ENCODE data around the gene PRC1.
A peak's percentile ranks its signal among the peaks of the same experiment; 100 is the strongest.

Gene PRC1

DNA sequence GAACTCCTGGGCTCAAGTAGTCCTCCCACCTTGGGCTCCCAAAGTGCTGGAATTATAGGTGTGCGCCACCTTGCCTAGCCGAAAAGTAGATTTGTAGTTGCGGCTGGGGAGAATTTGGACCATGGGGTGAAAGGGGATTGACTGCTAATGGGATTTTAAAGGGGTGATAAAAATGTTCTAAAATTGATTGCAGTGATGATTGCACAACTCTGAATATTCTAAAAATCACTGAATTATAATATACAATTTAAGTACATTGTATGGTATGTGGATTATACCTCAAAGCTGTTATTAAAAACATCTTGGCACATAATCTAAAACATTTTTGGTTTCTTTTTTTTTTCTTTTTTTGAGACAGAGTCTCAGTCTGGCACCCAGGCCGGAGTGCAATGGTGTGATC lies 3.9 kb downstream of the PRC1 start:
- no peak for DNase-seq (ENCODE audit: low read depth, low spot score)

DNA sequence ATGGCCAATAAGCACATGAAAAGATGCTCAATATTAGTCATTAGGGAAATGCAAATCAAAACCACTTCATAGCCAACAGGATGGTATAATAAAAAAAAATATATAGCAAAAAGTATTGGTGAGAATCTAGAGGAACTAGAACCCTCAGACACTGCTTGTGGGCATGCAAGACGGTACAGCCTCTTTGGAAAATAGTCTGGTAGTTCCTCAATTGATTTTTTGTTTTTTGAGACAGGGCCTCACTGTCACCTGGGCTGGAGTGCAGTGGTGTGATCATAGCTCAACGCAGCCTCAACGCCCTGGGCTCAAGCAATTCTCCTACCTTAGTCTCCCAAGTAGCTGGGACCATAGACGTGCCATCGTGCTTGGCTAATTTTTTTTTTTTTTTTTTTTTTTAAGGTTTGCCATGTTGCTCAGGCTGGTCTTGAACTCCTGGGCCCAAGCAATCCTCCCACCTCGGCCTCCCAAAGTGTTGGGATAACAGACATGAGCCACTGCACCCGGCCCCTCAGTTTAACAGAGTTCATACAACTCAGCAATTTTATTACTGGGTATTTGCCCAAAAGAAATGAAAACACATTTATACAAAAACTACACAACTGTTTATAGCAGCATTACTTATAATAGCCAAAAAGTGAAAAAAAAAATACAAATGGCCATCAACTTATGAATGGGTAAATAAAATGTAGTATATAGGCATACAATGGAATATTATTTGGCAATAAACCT lies 5.1 kb downstream of the PRC1 start:
- DNase-seq (ENCODE audit: low read depth, low spot score): no peak

DNA sequence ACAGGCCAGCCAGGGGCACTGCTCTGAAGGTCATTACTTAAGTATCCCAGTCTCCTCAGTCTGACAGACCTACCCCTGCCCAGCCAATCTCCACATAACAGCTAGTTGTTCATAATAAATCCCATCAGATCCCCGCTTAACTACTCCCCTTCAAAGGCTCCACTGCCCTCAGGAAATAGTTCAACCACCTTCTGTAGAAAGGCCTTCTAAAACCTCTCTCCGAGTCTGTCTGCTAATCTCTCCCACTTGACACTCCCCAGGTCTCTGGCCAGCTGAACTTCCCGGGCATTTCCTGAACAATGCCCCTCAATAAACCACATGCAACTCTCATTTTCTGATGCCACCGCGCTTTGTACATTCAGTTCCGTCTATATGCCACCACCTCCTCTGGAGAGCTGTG lies 6.0 kb downstream of the PRC1 start:
- no peak for DNase-seq (ENCODE audit: low read depth, low spot score)

DNA sequence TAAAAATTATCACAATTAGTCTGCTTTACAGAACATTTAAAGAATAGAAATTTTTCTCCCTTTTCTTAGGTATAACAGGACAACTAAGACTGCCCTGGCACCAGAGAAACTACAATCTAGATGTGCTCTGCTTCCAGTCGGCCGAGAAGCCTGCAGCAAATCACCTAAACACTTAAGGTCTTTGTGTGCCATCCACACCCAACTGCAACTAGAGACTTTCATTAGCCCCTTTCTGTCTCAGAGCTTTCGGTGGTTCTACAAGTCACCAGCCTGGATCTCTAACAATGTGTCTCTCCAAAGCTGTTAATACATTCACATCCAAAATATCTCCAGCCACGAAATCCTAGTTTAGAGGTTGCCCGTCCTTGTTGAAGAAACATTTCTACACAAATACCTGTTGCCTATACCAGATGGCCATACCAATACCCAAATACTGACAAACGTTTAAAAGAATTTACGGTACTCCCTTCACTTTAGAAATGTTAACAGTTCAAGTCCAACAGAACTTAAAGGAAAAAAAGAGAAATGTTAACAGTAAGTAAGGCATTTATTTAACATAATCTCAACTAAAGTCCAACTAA lies 6.7 kb downstream of the PRC1 start:
- DNase-seq (ENCODE audit: low read depth, low spot score): peak; percentile 33

DNA sequence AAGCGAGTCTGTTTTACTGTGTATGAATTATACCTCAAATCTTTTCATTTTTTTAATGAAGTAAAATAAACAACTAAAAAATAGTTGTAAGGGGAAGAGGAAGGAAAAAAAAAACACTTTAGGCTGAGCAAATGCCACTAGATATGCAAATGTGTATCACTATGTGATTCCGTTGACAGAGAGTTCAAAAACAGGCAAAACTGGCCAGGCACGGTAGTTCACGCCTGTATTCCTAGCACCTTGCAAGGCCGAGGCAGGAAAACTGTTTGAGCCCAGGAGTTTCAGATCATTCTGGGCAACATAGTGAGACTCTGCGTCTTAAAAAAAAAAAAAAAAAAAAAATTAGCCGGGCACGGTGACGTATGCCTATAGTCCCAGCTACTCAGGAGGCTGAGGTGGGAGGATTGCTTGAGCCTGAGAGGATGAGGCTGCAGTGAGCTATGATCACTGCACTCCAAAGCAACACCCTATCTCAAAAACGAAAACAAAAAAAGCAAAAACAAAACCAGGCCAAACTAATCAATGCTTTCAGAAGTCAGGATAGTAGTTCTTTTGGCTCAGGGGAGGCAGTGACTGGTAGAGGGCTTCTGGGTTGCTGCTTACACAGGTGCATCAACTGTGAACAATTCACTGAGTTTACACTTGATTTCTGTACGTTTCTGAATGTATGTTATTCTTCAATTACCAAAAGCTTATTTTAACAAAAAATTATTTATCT lies 7.4 kb downstream of the PRC1 start:
- no peak for DNase-seq (ENCODE audit: low read depth, low spot score)

DNA sequence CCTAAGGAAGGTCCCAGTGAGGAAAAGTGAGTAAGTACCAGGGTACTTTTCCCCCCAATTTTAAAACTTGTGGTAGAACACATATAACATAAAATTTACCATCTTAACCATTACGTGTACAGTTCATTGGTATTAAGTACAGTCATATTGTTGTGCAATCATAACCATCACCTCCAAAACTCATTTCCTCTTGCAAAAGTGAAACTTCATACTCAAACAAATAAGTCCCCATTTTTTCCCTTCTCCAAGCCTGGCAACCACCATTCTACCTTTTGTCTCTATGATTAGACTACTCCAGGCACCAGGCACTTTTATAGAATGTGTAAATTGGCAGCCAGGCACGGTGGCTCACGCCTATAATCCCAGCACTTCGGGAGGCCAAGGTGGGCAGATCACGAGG lies 12.2 kb downstream of the PRC1 start:
- no peak for DNase-seq (ENCODE audit: low read depth, low spot score)

DNA sequence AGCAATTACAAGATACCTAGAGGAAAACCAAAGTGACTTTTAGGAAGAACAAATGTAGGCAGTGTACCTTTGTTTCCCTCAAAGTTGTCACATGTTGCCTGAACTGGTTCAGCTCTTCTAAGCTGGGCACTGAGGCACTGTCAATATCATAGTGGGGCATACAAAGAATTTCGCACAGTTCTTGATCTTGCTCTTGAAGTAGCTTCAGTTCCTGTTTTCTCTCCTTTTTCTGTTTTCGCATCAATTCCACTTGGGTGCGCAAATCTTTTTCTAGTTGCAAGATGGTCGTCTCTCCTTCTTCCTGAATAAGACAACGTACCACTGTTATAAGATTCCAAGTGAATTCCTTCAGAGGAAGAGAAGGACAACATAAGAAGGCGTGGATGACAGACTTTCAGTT lies 12.7 kb downstream of the PRC1 start:
- no peak for DNase-seq (ENCODE audit: low read depth, low spot score)

DNA sequence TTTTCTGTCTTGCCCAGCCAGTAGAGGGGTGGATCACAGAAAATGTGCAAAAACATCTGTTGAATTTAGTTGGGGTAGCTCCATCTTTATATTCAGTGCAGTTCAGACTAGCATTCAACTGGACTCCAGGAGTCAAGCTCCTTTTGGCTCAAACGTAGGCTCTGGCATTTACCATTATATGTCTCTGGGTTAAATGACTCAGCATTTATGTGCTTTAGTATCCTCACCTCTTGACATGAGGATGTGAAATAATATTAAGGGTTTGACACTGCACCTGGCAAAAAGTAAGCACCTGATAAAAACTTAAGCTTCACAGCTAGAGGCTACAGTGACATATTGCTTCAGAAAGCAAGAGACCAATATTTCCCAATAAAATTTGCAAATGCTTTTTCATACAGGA lies 14.8 kb downstream of the PRC1 start:
- no peak for DNase-seq (ENCODE audit: low read depth, low spot score)

DNA sequence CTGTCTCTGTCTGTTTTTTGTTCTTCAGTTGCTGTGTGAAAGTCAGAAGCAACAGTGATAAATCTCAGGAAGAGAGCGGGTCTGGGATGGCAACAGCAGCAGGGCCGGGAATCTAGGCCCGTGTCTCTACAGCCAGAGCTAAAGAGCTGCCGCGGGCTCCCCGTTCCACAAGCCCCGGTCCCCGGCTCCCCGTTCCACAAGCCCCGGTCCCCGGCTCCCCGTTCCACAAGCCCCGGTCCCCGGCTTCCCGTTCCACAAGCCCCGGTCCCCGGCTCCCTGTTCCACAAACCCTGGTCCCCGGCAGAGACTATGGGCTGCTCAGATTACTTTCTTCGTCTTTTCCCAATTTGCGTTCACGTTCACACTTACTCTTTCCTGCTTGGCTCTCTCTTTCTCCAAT lies 20.1 kb downstream of the PRC1 start:
- no peak for DNase-seq (ENCODE audit: low read depth, low spot score)

DNA sequence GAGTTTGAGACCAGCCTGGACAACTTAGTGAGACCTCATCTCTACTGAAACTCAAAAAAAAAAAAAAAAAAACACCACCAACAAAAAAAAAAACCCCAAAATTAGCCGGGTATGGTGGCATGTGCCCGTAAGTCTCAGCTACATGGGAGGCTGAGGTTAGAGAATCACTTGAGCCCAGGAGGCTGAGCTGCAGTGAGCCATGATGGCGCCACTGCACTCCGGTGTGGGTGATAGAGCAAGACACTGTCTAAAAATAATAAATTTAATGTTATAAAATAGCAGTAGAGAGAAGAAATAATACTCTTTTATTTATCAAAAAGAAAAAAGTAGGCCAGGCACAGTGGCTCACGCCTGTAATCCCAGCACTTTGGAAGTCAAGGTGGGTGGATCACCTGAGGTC lies 22.2 kb downstream of the PRC1 start:
- DNase-seq (ENCODE audit: low read depth, low spot score): no peak

DNA sequence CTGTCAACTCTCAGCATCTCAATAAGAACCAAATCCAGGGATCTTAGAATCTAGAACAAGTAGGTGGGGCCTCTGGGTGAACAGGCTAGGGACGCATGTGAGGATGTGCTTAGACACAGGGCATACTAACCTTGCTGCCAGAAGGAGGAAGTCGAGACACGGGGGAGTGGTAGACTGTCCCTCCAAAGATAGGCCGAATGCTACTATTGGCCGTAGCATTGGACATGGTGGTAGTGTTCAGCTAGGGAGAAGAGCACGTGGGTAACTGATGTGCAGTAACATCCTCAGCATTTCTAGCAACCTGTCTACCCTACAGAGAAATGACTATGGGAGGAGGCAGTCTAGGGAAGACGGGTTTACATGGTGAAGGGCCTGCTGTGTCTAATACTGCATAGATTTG lies 24.1 kb downstream of the PRC1 start:
- DNase-seq (ENCODE audit: low read depth, low spot score): no peak

DNA sequence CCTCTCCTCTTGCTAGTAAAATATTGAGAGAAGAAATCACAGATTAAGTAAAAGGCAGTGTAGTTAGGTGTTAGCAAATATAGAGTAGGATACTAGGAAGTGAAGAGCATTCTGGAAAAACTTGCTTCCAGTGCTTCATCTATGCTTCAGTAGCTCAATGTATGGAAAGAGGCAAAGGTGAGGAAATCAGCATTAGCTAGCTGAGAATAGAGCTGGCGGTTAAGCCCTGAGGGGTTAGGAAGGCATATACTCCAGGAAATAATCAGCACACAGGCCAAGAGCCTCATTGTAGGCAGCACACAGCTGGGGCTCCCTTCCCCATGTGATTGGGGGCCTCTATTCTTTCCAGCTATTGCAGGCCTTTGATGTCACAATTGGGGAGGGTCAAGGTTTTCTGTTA lies 25.9 kb downstream of the PRC1 start:
- DNase-seq (ENCODE audit: low read depth, low spot score): no peak

DNA sequence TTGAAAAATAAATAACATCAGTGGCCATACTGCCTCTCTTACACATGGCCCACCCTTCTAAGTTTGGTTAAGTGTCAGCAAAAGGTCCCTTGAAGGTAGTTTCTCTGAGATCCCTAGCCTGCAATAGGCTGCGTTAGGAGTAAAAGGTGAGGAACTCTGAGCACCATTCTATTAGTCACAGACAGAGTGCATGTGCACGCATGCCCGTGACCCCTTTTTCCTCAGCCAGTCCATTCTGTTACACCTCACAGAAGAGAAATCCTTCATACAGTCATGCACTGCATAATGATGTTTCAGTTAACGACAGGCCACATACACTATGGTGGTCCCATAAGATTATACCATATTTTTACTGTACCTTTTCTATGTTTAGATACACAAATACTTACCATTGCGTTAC lies 27.1 kb downstream of the PRC1 start:
- no peak for DNase-seq (ENCODE audit: low read depth, low spot score)

DNA sequence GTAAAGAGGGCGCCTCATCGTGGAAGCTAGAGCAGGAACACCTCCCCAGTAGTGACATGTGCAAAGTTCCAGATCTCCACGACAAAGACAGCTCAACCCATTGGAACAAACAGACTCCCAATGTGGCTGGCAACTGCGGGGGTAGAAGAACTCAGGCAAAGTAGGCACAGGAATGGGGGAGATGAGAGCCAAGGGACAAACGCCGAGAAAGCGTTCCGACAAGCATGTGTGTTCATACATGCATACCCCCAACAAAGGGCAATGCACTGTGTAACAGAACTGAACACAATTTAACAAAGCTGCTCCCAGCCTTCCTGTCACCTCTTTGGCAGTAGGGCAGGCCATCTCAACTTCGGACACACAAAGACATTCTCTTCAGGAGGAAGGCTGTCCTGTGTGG lies 28.1 kb downstream of the PRC1 start:
- no peak for DNase-seq (ENCODE audit: low read depth, low spot score)

DNA sequence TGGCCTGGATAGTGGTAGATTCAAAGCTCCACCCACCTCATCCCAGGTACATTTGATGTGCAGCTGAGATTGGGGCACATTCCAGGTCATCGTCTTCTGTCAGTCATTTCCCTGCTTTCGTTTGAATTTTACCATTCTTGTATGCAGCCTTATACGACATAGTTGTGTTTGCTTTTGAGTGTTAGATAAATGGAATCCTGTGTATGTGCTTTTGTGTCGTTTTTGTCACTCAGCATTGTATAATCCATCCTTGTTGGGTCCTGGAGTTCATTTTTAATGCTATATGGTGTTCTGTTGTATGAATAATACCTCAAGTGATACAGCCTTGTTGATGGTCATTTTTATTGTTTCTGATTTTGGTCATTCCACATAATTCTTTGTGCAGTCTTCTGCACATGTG lies 32.3 kb downstream of the PRC1 start:
- DNase-seq (ENCODE audit: low read depth, low spot score): no peak

DNA sequence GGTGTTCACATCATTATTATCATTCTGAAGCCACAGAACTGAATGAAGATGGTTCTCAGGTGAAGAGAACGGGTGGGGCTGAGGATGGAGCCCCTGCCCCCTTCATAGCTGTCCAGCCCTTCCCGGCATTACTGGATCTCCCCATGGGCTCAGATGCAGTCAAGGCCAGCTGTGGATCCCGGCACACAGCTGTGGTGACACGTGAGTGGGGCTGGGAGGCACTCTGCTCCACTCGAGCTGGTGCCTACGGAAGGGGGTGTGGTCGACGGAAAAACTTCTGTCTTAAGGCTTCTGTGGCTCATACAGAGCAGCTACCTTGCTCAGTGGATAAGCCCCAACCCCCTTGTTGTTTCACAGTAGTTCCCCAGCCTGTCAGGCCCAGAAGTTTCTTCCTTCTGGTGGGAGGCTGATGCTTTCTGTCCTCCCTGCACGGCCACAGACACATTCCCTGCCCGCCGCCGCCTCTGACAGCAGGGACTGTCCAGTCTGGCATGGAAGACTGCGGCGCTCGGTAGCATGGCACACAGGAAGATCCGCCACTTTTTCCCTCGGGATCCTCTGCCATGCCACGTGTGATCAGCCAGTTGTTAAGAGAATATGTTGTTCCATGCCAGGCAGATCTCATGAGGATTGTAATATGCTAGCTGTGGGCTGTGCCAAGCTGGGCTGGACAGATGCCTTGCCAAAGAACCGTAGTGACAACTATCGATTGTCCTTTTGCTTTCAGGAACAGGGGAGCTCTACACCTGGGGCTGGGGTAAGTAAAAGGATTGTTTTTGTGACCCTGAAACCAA lies 33.8 kb downstream of the PRC1 start:
- DNase-seq (ENCODE audit: low read depth, low spot score): no peak

DNA sequence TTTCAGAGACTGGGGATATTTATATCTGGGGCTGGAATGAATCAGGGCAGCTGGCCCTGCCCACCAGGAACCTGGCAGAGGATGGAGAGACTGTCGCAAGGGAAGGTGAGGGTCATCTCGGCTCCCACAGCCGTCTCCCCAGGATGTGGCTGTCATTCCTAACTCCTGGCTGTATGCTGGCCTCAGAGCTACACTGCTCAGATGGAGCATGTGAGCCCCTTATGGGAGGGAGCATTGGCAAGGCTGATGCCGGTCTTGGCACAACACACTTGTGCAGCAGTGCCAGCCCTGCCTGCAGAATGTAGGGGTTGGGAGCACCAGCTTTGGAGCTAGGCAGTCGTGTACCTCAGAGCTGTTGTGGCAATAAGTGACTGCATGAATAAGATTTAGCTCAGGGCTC lies 34.4 kb downstream of the PRC1 start:
- DNase-seq (ENCODE audit: low read depth, low spot score): peak; percentile 73

DNA sequence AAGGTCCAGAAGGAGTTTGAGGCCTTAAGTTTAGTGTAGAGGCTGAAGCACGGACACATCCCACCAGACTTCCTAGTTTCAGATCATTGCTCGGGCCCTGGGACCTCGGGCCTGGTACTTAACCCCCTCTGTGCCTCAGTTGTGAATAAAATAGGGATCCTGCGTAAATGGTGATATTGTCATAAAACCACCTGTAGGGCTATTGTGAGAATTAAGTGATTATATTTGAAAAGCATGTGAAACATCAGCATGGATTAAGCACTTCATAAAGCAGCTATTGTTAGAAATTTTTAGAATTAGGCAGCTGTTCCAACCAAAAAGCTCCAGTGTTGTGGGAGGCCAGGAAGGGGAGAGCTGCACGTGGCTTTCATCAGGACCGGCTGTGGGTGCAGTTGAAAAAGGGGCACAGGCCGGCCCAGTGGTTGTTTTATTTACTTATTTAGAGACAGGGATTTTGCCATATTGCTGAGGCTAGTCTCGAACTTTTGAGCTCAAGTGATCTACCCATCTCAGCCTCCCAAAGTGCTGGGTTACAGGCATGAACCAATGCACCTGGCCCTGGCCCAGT lies 35.2 kb downstream of the PRC1 start:
- DNase-seq (ENCODE audit: low read depth, low spot score): no peak

DNA sequence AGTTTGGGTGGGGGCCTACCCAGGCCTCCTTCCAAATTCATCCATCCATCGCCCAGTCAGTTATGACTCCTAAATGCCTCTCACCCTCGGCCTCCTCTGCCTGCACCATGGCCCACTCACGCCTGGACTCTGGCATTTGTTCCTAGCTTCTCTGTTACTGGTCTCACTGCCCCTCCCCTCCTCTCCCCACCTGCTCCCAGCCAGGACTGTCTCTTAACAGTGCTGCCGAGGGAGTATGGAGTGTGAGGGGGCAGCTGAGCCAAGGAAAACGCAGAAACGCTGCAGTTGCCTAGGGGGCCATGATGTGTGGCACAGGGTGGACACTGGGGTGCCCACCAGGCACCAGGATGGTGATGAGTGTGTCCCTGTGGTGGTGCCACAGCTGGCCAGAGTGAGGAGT lies 36.5 kb downstream of the PRC1 start:
- no peak for DNase-seq (ENCODE audit: low read depth, low spot score)

DNA sequence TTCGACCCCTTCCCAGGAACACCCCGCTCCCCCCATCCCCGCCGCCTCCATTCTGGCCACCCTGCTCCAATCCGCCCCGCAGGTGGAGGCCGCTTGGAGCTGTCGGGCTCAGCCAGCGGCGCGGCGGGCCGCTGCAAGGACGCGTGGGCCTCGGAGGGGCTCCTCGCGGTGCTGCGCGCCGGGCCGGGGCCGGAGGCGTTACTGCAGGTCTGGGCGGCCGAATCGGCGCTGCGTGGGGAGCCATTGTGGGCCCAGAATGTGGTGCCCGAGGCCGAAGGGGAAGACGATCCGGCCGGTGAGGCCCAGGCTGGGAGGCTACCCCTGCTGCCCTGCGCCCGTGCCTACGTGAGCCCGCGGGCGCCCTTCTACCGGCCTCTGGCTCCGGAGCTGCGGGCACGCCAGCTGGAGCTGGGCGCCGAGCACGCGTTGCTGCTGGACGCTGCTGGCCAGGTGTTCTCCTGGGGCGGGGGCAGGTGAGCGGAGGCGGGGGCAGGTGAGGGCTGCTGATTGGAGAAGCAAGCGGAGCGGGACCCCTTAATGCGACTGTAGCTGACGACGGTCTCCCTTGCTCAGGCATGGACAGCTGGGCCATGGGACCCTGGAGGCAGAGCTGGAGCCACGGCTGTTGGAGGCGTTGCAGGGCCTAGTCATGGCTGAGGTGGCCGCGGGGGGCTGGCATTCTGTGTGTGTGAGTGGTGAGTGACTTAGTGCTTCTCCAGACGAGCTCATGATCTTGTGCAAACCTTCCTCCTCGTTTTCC lies 37.1 kb downstream of the PRC1 start:
- peak; percentile 65 for DNase-seq (ENCODE audit: low read depth, low spot score)

DNA sequence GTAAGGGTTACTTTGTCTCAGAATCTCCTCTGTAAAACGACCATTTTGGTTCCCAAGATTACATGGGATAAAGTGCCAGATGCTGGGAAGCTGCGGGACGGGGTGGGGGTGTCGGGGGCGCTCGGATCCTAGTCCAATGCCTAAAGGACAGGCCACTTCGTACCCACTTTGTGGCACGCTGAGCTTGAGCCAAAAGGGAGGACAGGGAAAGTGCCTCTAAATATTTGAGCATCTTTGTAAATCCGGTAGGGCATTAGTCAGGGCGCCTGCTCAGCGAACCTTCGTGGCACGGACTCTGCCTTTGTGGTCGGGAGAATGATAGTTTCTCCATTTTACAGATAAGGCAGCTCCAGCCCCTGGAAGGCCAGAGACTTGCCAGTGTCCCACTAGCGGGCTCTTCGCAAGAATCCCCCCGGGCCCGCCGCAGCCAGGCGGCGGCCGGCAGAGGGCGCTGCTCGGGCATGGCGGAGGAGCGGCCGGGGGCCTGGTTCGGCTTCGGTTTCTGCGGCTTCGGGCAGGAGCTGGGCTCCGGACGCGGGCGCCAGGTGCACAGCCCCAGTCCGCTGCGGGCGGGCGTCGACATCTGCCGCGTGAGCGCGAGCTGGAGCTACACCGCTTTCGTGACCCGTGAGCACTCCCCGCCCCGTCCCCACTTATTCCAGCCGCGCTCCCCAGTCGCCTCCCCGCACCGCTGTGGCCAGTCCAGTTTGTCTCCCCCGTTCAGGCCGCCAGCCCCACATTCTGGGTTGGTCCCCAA lies 37.9 kb downstream of the PRC1 start:
- DNase-seq (ENCODE audit: low read depth, low spot score): peak; percentile 90
